PFSK-1 (cell line): ENCODE results near the gene TMIGD3.

Experiments
- FOXP2 ChIP-seq: optimal IDR thresholded peaks from 2 replicates; pipeline ENCODE3; 2011; ENCODE audit warnings: borderline replicate concordance, control low read depth, inconsistent platforms; ENCODE audit not compliant: insufficient read depth; ENCODE audit errors: extremely low read length, extremely low read depth
- POLR2AphosphoS5 ChIP-seq: IDR thresholded peaks from 2 replicates; pipeline ENCODE4 v1.6.1; 2012; ENCODE audit warnings: low read depth, mild to moderate bottlenecking, control low read depth, low read length, moderate library complexity
- SIN3A ChIP-seq: IDR thresholded peaks from 2 replicates; pipeline ENCODE4 v1.6.1; 2012; ENCODE audit warnings: mild to moderate bottlenecking, low read length, moderate library complexity, borderline replicate concordance; ENCODE audit not compliant: insufficient read depth
- TAF1 ChIP-seq: IDR thresholded peaks from 2 replicates; pipeline ENCODE4 v1.6.1; 2012; ENCODE audit warnings: low read length, control low read depth, borderline replicate concordance; ENCODE audit not compliant: insufficient read depth
- TF ChIP-seq, protein P1 (sequence below), 2 experiments: IDR thresholded peaks; 2 replicates each; pipeline versions ENCODE4 v1.6.1 to v1.8.0; 2011 to 2012; ENCODE audit warnings: low read depth in 2 of 2, low read length in 2 of 2, control low read depth in 1 of 2, inconsistent platforms in 1 of 2, mild to moderate bottlenecking in 1 of 2, moderate library complexity in 1 of 2; ENCODE audit not compliant: insufficient read depth in 1 of 2

The TMIGD3 gene

DNA sequence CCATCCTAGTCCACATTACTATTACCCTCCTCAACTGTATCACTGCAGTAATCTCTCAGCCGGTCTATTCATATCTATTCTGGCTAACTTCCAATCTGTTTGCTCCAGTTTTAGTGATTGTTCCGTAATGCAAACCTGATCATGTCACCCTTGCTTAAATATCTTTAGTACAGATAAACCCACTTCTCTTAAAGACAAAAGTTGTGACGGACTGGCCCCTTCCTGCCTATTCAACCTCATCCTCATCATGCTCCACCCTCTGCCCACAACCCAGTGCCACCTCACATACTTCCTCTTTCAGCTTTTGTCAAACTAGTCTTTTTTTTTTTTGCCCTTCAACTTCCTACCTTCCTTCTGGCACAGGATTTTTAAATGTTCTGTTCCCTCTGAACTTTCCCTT, 32.4 kb downstream of the TMIGD3 start:
- TF ChIP-seq POLR2AphosphoS5: no peak
- no peak for TF ChIP-seq FOXP2
- TF ChIP-seq TAF1: no peak
- TF ChIP-seq, protein P1, sequence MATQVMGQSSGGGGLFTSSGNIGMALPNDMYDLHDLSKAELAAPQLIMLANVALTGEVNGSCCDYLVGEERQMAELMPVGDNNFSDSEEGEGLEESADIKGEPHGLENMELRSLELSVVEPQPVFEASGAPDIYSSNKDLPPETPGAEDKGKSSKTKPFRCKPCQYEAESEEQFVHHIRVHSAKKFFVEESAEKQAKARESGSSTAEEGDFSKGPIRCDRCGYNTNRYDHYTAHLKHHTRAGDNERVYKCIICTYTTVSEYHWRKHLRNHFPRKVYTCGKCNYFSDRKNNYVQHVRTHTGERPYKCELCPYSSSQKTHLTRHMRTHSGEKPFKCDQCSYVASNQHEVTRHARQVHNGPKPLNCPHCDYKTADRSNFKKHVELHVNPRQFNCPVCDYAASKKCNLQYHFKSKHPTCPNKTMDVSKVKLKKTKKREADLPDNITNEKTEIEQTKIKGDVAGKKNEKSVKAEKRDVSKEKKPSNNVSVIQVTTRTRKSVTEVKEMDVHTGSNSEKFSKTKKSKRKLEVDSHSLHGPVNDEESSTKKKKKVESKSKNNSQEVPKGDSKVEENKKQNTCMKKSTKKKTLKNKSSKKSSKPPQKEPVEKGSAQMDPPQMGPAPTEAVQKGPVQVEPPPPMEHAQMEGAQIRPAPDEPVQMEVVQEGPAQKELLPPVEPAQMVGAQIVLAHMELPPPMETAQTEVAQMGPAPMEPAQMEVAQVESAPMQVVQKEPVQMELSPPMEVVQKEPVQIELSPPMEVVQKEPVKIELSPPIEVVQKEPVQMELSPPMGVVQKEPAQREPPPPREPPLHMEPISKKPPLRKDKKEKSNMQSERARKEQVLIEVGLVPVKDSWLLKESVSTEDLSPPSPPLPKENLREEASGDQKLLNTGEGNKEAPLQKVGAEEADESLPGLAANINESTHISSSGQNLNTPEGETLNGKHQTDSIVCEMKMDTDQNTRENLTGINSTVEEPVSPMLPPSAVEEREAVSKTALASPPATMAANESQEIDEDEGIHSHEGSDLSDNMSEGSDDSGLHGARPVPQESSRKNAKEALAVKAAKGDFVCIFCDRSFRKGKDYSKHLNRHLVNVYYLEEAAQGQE (IDR thresholded peaks at IDR 0.05; ENCODE audit: insufficient read depth in 1 of 2, low read depth in 2 of 2, low read length in 2 of 2): no peak
- TF ChIP-seq SIN3A: no peak

DNA sequence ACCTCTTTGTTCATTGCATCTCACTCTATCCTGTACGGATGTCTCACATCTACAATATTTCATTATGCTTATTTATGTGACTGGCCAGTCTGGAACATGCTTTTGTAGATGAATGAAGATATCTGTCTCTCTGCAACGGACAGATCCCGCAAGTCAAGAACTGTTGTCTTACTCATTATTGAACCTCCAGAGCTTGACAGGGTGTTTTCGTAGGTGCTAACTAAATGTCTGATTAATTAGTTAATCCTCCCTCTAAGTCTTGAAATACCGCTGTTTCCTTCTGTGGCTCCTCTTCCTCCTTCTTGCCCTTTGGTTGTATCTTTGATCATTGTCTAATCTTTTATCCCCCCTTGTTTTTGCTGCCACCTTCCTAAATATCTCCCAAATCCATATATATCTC, 32.8 kb downstream of the TMIGD3 start:
- TF ChIP-seq POLR2AphosphoS5: no peak
- TF ChIP-seq, protein P1 (IDR thresholded peaks at IDR 0.05; ENCODE audit: insufficient read depth in 1 of 2, low read depth in 2 of 2, low read length in 2 of 2): no peak
- no peak for TF ChIP-seq TAF1
- no peak for TF ChIP-seq FOXP2
- no peak for TF ChIP-seq SIN3A

DNA sequence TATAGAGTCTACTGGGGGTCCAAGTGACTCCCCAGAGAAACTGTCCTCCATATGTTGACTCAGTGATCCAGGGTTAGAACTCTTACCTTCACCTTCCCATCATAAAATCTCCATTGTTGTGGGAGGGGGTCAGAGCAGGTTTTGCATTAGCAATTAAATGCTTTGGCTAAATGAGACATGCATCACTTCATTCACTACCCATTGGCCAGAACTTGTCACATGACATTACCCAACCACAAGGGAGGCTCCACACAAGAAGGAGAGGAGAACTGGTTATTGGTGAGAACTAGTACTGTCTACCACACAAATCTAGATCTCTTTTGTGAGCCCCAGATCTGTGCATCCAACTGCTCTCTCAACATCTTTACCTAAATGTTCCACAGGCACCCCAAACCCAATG, 33.9 kb downstream of the TMIGD3 start:
- TF ChIP-seq, protein P1 (IDR thresholded peaks at IDR 0.05; ENCODE audit: insufficient read depth in 1 of 2, low read depth in 2 of 2, low read length in 2 of 2): no peak
- TF ChIP-seq TAF1 (no peak), FOXP2 (no peak), POLR2AphosphoS5 (no peak), SIN3A (no peak)

DNA sequence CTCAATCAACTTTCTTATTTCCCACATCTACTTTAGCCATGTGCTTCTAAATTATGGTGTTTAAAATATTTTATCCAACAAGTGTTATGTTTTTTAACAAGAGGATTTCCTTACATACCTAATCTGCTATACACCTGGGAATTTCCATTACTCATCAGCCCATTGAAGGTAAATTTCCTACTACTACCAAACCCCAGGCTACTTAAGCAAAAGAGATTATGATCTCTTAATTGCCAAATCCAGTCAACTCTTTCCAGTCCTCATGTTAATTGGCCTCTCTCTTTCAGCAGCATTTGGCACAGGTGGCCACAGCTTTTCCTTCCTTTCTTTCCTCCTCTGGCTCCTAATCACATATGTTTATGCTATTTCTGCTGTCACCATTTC, 34.7 kb downstream of the TMIGD3 start:
- TF ChIP-seq TAF1: no peak
- TF ChIP-seq FOXP2: no peak
- TF ChIP-seq SIN3A: no peak
- TF ChIP-seq, protein P1 (IDR thresholded peaks at IDR 0.05; ENCODE audit: insufficient read depth in 1 of 2, low read depth in 2 of 2, low read length in 2 of 2): no peak
- TF ChIP-seq POLR2AphosphoS5: no peak

- no peak for TF ChIP-seq FOXP2
- TF ChIP-seq SIN3A: no peak
- TF ChIP-seq POLR2AphosphoS5: no peak
- TF ChIP-seq, protein P1 (IDR thresholded peaks at IDR 0.05; ENCODE audit: insufficient read depth in 1 of 2, low read depth in 2 of 2, low read length in 2 of 2): no peak
- no peak for TF ChIP-seq TAF1
Observed at GRCh38 chr1:111467865-111468716, 35.3 kb downstream of the TMIGD3 start.
